Panc1 (cell line): ENCODE data around the gene SNRK.

Experiments
- POLR2AphosphoS5 ChIP-seq: IDR thresholded peaks from 2 replicates; pipeline ENCODE4 v1.6.1; 2012; ENCODE audit warnings: mild to moderate bottlenecking, low read depth, low read length, moderate library complexity
- TCF7L2 ChIP-seq: IDR thresholded peaks from 2 replicates; pipeline ENCODE4 v1.6.1; 2011; ENCODE audit warnings: mild to moderate bottlenecking, low read depth, low read length, inconsistent platforms
- TF ChIP-seq, protein P1 (sequence below): fragments of 450-650 bp; IDR thresholded peaks from 2 replicates; pipeline ENCODE4 v1.5.1; 2017; ENCODE audit warnings: mild to moderate bottlenecking

- TF ChIP-seq, protein P1, sequence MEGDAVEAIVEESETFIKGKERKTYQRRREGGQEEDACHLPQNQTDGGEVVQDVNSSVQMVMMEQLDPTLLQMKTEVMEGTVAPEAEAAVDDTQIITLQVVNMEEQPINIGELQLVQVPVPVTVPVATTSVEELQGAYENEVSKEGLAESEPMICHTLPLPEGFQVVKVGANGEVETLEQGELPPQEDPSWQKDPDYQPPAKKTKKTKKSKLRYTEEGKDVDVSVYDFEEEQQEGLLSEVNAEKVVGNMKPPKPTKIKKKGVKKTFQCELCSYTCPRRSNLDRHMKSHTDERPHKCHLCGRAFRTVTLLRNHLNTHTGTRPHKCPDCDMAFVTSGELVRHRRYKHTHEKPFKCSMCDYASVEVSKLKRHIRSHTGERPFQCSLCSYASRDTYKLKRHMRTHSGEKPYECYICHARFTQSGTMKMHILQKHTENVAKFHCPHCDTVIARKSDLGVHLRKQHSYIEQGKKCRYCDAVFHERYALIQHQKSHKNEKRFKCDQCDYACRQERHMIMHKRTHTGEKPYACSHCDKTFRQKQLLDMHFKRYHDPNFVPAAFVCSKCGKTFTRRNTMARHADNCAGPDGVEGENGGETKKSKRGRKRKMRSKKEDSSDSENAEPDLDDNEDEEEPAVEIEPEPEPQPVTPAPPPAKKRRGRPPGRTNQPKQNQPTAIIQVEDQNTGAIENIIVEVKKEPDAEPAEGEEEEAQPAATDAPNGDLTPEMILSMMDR: no peak
- TF ChIP-seq TCF7L2 (no peak), POLR2AphosphoS5 (no peak)
Observed at GRCh38 chr3:43372007-43372740, 85.8 kb downstream of the SNRK start.
